Measurements from ENCODE around the gene PTPN14.

Gene PTPN14

GRCh38 chr1:214384373-214385079, 166.9 kb downstream of the PTPN14 start:
- no peak overlapping the region for H3K4me3 ChIP-seq (replicated peaks in 1 of 2; ENCODE audit: low read depth in 2 of 2, low read length in 2 of 2)
- no peak for TF ChIP-seq CTCF (IDR thresholded peaks at IDR 0.05; ENCODE audit: low read depth, low read length)
- DNase-seq (ENCODE audit: low read depth in 2 of 2), result no peak

GRCh38 chr1:214383381-214384372, 167.7 kb downstream of the PTPN14 start:
- H3K4me3 ChIP-seq (replicated peaks in 1 of 2; ENCODE audit: low read depth in 2 of 2, low read length in 2 of 2), result no peak overlapping the region
- no peak for TF ChIP-seq CTCF (IDR thresholded peaks at IDR 0.05; ENCODE audit: low read depth, low read length)
- no peak for DNase-seq (ENCODE audit: low read depth in 2 of 2)

- no peak for TF ChIP-seq CTCF (IDR thresholded peaks at IDR 0.05; ENCODE audit: low read depth, low read length)
- H3K4me3 ChIP-seq (replicated peaks in 1 of 2; ENCODE audit: low read depth in 2 of 2, low read length in 2 of 2), result no peak overlapping the region
- no peak for DNase-seq (ENCODE audit: low read depth in 2 of 2)
Observed at GRCh38 chr1:214380986-214381695, 170.3 kb downstream of the PTPN14 start.

GRCh38 chr1:214380396-214380795, 171.0 kb downstream of the PTPN14 start:
- DNase-seq (ENCODE audit: low read depth in 2 of 2), result no peak
- no peak overlapping the region for H3K4me3 ChIP-seq (replicated peaks in 1 of 2; ENCODE audit: low read depth in 2 of 2, low read length in 2 of 2)
- no peak for TF ChIP-seq CTCF (IDR thresholded peaks at IDR 0.05; ENCODE audit: low read depth, low read length)

GRCh38 chr1:214379236-214379970, 172.0 kb downstream of the PTPN14 start:
- no peak for TF ChIP-seq CTCF (IDR thresholded peaks at IDR 0.05; ENCODE audit: low read depth, low read length)
- H3K4me3 ChIP-seq (replicated peaks in 1 of 2; ENCODE audit: low read depth in 2 of 2, low read length in 2 of 2), result no peak overlapping the region
- no peak for DNase-seq (ENCODE audit: low read depth in 2 of 2)

- no peak for DNase-seq (ENCODE audit: low read depth in 2 of 2)
- no peak overlapping the region for H3K4me3 ChIP-seq (replicated peaks in 1 of 2; ENCODE audit: low read depth in 2 of 2, low read length in 2 of 2)
- TF ChIP-seq CTCF (IDR thresholded peaks at IDR 0.05; ENCODE audit: low read depth, low read length), result no peak
Observed at GRCh38 chr1:214378492-214378891, 172.9 kb downstream of the PTPN14 start.

All from cardiac fibroblast (primary cell).